Mesenchymal stem cell (in vitro differentiated cells and primary cell): Measurements from ENCODE around the gene MGP.

Experiments used
- DNase-seq: peaks from one replicate; pipeline ENCODE4 v3.0.0-alpha.2; 2013
- H2AFZ ChIP-seq: one replicate; pipeline ENCODE4 v1.6.1; 2013; ENCODE audit warnings: low read depth, mild to moderate bottlenecking, control low read depth, inconsistent platforms, low read length, moderate library complexity
- H2AK5ac ChIP-seq: 2 replicates; pipeline ENCODE4 v1.6.1; 2013; ENCODE audit warnings: low read length, moderate library complexity, mild to moderate bottlenecking, inconsistent platforms; ENCODE audit not compliant: severe bottlenecking
- H2BK120ac ChIP-seq: one replicate; pipeline ENCODE4 v1.6.1; 2013; ENCODE audit warnings: low read depth, mild to moderate bottlenecking, inconsistent platforms, low read length, moderate library complexity
- H2BK12ac ChIP-seq, 2 experiments: one replicate each; pipeline ENCODE4 v1.6.1; 2013; ENCODE audit warnings: inconsistent platforms in 2 of 2, low read length in 2 of 2, mild to moderate bottlenecking in 2 of 2, moderate library complexity in 2 of 2, control low read depth in 1 of 2
- H2BK15ac ChIP-seq: one replicate; pipeline ENCODE4 v1.6.1; 2013; ENCODE audit warnings: mild to moderate bottlenecking, low read depth, inconsistent platforms; ENCODE audit not compliant: poor library complexity, severe bottlenecking
- H2BK5ac ChIP-seq: 2 replicates; pipeline ENCODE4 v1.6.1; 2013; ENCODE audit warnings: low read depth, mild to moderate bottlenecking, low read length, control low read depth, inconsistent platforms; ENCODE audit not compliant: poor library complexity, severe bottlenecking
- H3K14ac ChIP-seq, 2 experiments: one replicate each; pipeline ENCODE4 v1.6.1; 2013; ENCODE audit warnings: inconsistent platforms in 2 of 2, low read length in 2 of 2, control low read depth in 1 of 2, mild to moderate bottlenecking in 1 of 2, moderate library complexity in 1 of 2
- H3K18ac ChIP-seq, 2 experiments: one replicate each; pipeline ENCODE4 v1.6.1; 2013; ENCODE audit warnings: inconsistent platforms in 2 of 2, low read length in 2 of 2, control low read depth in 1 of 2, low read depth in 1 of 2, mild to moderate bottlenecking in 1 of 2
- H3K23ac ChIP-seq, 2 experiments: one replicate each; pipeline ENCODE4 v1.6.1; 2013; ENCODE audit warnings: inconsistent platforms in 2 of 2, low read length in 2 of 2, mild to moderate bottlenecking in 2 of 2, moderate library complexity in 2 of 2, control low read depth in 1 of 2
- H3K27ac ChIP-seq: 2 replicates; pipeline ENCODE4 v1.5.1; 2013; ENCODE audit warnings: mild to moderate bottlenecking, moderate library complexity, low read length, control low read depth, inconsistent platforms; ENCODE audit not compliant: poor library complexity, severe bottlenecking
- H3K27me3 ChIP-seq, 2 experiments: 2 replicates each; pipeline versions ENCODE4 v1.6.1 to v1.7.0; 2013; ENCODE audit warnings: low read length in 2 of 2, mild to moderate bottlenecking in 2 of 2, moderate library complexity in 2 of 2, control low read depth in 1 of 2, inconsistent platforms in 1 of 2; ENCODE audit not compliant: control insufficient read depth in 1 of 2, insufficient read depth in 1 of 2
- H3K36me3 ChIP-seq, 2 experiments: 2 replicates each; pipeline versions ENCODE4 v1.6.1 to v1.7.0; 2013; ENCODE audit warnings: low read length in 2 of 2, control low read depth in 1 of 2, inconsistent platforms in 1 of 2, low read depth in 1 of 2, mild to moderate bottlenecking in 1 of 2; ENCODE audit not compliant: insufficient read depth in 2 of 2, control insufficient read depth in 1 of 2
- H3K4ac ChIP-seq, 2 experiments: one replicate each; pipeline ENCODE4 v1.6.1; 2013; ENCODE audit warnings: inconsistent platforms in 2 of 2, low read length in 2 of 2, mild to moderate bottlenecking in 2 of 2, moderate library complexity in 2 of 2, control low read depth in 1 of 2, low read depth in 1 of 2
- H3K4me1 ChIP-seq: 2 replicates; pipeline ENCODE4 v1.6.1; 2013; ENCODE audit warnings: low read depth, low read length, control low read depth; ENCODE audit not compliant: control insufficient read depth, insufficient read depth
- H3K4me2 ChIP-seq: 2 replicates; pipeline ENCODE4 v1.6.1; 2013; ENCODE audit warnings: low read length, mild to moderate bottlenecking, inconsistent platforms; ENCODE audit not compliant: poor library complexity, severe bottlenecking
- H3K4me3 ChIP-seq, 2 experiments: 2 replicates each; pipeline versions ENCODE4 v1.5.1 to v1.7.0; 2013; ENCODE audit warnings: low read length in 2 of 2, mild to moderate bottlenecking in 2 of 2, control low read depth in 1 of 2, low read depth in 1 of 2; ENCODE audit not compliant: insufficient read depth in 1 of 2
- H3K79me1 ChIP-seq: replicated peaks from 2 replicates; pipeline ENCODE4 v1.6.1; 2013; ENCODE audit warnings: mild to moderate bottlenecking, control low read depth, low read length, inconsistent platforms; ENCODE audit not compliant: poor library complexity, severe bottlenecking
- H3K9ac ChIP-seq: 2 replicates; pipeline ENCODE4 v1.7.0; 2013; ENCODE audit warnings: mild to moderate bottlenecking, low read length, moderate library complexity
- H3K9me3 ChIP-seq: 2 replicates; pipeline ENCODE4 v1.7.0; 2013; ENCODE audit warnings: mild to moderate bottlenecking, low read length; ENCODE audit not compliant: control insufficient read depth
- H4K8ac ChIP-seq: one replicate; pipeline ENCODE4 v1.6.1; 2013; ENCODE audit warnings: inconsistent platforms, mild to moderate bottlenecking, low read length, moderate library complexity
- H4K91ac ChIP-seq: one replicate; pipeline ENCODE4 v1.6.1; 2013; ENCODE audit warnings: mild to moderate bottlenecking, low read length, inconsistent platforms
- WGBS: methylation state at CpG from one replicate; pipeline ENCODE4 v1.1.7; 2013; ENCODE audit warnings: mixed read lengths; 5-methylcytosine and 5-hydroxymethylcytosine counted together

Gene MGP

DNA sequence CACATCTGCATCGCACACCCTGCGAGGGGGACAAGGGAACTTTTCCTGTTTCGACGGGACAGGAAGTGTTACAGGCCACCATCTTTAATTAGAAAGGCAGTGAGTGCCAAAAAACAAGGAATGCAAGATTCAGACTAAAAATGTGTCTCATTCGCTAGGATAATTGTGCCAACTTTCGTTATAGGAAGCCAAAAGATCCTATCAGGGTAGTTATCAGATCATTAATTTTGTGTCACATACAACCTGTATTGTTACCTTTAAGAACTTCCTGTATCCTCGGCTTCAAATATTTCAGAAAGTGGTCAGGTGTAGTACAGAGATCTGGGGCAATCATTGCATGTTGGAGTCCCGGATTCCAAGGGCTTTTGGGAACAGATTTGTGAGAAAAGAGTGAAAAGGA is 19.2 kb upstream of the MGP start:
- no peaks in the 10 kb centered on the region for H3K36me3 ChIP-seq
- no peak overlapping the region for H3K4me2 ChIP-seq
- H4K8ac ChIP-seq: no peak overlapping the region
- H3K18ac ChIP-seq: no peak overlapping the region
- no peak overlapping the region for H2BK120ac ChIP-seq
- H2BK12ac ChIP-seq: no peak overlapping the region
- WGBS: 95% methylated on average over 8 of the region's 8 CpGs
- no peak for DNase-seq
- no peaks in the 10 kb centered on the region for H3K27me3 ChIP-seq
- H3K4ac ChIP-seq: no peak overlapping the region
- no peak overlapping the region for H3K4me3 ChIP-seq
- H3K14ac ChIP-seq: no peak overlapping the region
- H3K4me1 ChIP-seq: no peaks in the 10 kb centered on the region
- H3K23ac ChIP-seq: no peak overlapping the region
- no peak overlapping the region for H4K91ac ChIP-seq
- H2AK5ac ChIP-seq: no peak overlapping the region
- no peak overlapping the region for H3K27ac ChIP-seq
- no peaks in the 10 kb centered on the region for H3K79me1 ChIP-seq
- no peaks in the 10 kb centered on the region for H3K9me3 ChIP-seq
- H2BK15ac ChIP-seq: no peak overlapping the region
- no peak overlapping the region for H2BK5ac ChIP-seq
- no peak overlapping the region for H2AFZ ChIP-seq
- no peak overlapping the region for H3K9ac ChIP-seq

DNA sequence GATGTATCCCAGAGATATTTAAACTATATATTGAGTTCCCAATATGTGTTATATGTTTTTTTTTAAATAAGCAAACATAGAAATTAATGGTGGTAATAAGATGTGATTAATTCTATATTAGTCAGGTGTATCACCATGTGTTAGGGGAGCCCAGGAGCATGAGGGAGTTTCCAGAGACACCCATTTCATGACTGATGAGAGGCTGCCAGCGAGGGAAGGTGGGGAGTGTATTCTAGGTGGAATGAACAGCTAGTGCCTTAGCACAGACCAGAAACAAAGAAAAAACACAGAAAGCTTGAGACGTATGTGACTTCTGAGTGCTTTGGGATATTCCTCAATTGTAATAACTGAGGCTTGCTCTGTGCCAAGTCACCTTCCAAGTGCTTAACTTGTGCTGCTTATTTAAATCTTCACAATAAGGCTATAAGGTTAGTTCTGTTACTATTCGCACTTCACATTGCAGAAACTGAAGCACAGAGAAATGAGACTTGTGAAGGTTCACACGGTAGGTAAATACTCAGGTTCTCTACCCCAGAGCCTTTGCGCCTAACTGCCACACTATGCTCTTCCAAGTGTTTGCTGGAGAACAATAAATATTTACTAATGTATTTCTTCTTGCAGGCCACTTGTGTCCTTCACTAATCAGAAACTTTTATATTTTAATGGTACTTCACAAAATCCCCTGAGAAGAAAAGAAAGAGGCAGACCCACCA is 17.9 kb upstream of the MGP start:
- Histone ChIP-seq H2BK12ac (no peak overlapping the region), H3K18ac (no peak overlapping the region), H2BK15ac (no peak overlapping the region), H2AK5ac (no peak overlapping the region), H2BK120ac (no peak overlapping the region), H3K27me3 (no peaks in the 10 kb centered on the region), H3K4me1 (no peaks in the 10 kb centered on the region), H3K14ac (no peak overlapping the region), H3K4ac (no peak overlapping the region), H4K8ac (no peak overlapping the region), H2AFZ (no peak overlapping the region), H2BK5ac (no peak overlapping the region), H3K27ac (no peak overlapping the region), H3K4me2 (no peak overlapping the region), H4K91ac (no peak overlapping the region), H3K4me3 (no peak overlapping the region), H3K9ac (no peak overlapping the region), H3K23ac (no peak overlapping the region), H3K79me1 (no peaks in the 10 kb centered on the region), H3K9me3 (no peaks in the 10 kb centered on the region), H3K36me3 (no peaks in the 10 kb centered on the region)
- no peak for DNase-seq
- 97% methylated on average over 4 of the region's 5 CpGs for WGBS

DNA sequence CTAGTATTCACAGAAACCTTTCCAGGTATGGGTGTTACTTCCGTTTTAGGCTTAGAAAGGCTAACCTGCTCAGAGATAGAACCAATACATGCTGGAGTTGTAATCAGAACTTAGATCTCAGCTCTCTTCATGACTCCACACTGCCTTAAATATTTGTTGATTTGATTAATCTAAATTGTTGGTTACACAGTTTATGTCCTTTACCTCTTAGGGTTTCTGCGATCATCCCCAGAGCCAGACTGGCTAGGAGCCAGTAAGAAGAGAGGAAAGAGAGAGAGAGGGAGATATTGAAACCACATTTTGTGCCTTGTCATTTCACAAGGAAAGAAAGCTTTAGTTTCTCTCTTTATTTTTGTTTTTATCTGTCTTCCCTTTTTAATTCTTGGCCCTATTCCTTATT is 16.8 kb upstream of the MGP start:
- 100% methylated on average over 2 of the region's 2 CpGs for WGBS
- peak; percentile 30 for DNase-seq
- no peak overlapping the region for H2AK5ac ChIP-seq
- H3K23ac ChIP-seq: no peak overlapping the region
- H3K4me3 ChIP-seq: no peak overlapping the region
- H2BK12ac ChIP-seq: no peak overlapping the region
- H2BK15ac ChIP-seq: no peak overlapping the region
- no peaks in the 10 kb centered on the region for H3K9me3 ChIP-seq
- no peak overlapping the region for H4K91ac ChIP-seq
- no peak overlapping the region for H2BK120ac ChIP-seq
- no peaks in the 10 kb centered on the region for H3K4me1 ChIP-seq
- peak overlapping the region; percentile 25 for H3K9ac ChIP-seq
- H2BK5ac ChIP-seq: no peak overlapping the region
- no peak overlapping the region for H3K4ac ChIP-seq
- no peak overlapping the region for H2AFZ ChIP-seq
- H3K79me1 ChIP-seq: no peaks in the 10 kb centered on the region
- no peak overlapping the region for H3K27ac ChIP-seq
- H3K36me3 ChIP-seq: no peaks in the 10 kb centered on the region
- H3K14ac ChIP-seq: no peak overlapping the region
- no peaks in the 10 kb centered on the region for H3K27me3 ChIP-seq
- H3K4me2 ChIP-seq: no peak overlapping the region
- no peak overlapping the region for H3K18ac ChIP-seq
- no peak overlapping the region for H4K8ac ChIP-seq

DNA sequence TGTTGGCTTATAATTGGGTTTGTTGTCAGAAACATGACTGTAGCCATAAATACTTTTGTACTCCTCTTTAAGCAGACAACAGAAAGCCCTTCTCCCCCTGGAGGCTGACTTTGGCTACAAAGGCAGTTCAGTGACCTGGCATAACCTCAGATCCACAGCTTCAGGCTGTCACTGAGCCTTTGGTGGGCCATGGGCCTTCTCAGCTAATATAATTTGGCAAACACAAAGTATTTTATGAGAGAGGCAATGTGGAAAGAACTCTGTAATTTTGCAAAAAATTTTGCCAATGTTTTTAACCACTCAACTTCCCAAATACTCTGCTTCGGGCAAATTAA is 15.5 kb upstream of the MGP start:
- Histone ChIP-seq H2BK12ac (no peak overlapping the region), H4K91ac (no peak overlapping the region), H2BK15ac (no peak overlapping the region), H3K23ac (no peak overlapping the region), H3K4me1 (no peaks in the 10 kb centered on the region), H3K36me3 (no peaks in the 10 kb centered on the region), H3K79me1 (no peaks in the 10 kb centered on the region), H3K18ac (no peak overlapping the region), H2AK5ac (no peak overlapping the region), H2AFZ (no peak overlapping the region), H2BK5ac (no peak overlapping the region), H2BK120ac (no peak overlapping the region), H4K8ac (no peak overlapping the region), H3K4me3 (no peak overlapping the region), H3K9ac (no peak overlapping the region), H3K4ac (no peak overlapping the region), H3K27me3 (no peaks in the 10 kb centered on the region), H3K4me2 (no peak overlapping the region), H3K27ac (no peak overlapping the region), H3K14ac (peak overlapping the region in 1 of 2 experiments; percentile 65), H3K9me3 (no peaks in the 10 kb centered on the region)
- DNase-seq: no peak
- WGBS: 100% methylated on average over 1 of the region's 1 CpG
